HL-60 (cell line): ENCODE results near the gene LARP4B.

ENCODE experiments used
- GABPA ChIP-seq: IDR thresholded peaks from 2 replicates; pipeline ENCODE4 v1.6.1; 2012; ENCODE audit warnings: low read depth
- POLR2AphosphoS5 ChIP-seq: IDR thresholded peaks from 2 replicates; pipeline ENCODE4 v1.6.1; 2012; ENCODE audit warnings: low read depth
- TF ChIP-seq, protein P1 (sequence below): IDR thresholded peaks from one replicate; pipeline ENCODE4 v1.5.1; 2011; ENCODE audit warnings: low read length, control low read depth, inconsistent platforms; ENCODE audit not compliant: insufficient read depth
- TF ChIP-seq, protein P2 (sequence below): IDR thresholded peaks from 2 replicates; pipeline ENCODE4 v1.6.1; 2012; ENCODE audit warnings: low read depth; ENCODE audit not compliant: insufficient replicate concordance

DNA sequence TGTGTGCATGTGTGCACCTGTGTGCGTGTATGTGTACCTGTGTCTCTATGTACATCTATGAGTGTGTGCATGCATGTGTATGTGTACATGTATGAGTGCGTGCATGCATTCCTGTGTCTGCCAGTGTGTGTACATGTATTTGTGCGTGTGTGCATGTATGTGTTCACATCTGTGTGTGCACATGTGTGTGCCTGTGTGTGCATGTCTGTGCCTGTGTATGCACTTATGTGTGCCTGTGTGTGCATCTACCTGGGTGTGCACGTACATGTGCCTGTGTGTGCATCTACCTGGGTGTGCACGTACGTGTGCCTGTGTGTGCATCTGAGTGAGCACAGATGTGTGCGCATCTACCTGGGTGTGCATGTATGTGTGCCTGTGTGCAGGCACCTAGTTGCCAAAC, 139.9 kb downstream of the LARP4B start:
- TF ChIP-seq, protein P1, sequence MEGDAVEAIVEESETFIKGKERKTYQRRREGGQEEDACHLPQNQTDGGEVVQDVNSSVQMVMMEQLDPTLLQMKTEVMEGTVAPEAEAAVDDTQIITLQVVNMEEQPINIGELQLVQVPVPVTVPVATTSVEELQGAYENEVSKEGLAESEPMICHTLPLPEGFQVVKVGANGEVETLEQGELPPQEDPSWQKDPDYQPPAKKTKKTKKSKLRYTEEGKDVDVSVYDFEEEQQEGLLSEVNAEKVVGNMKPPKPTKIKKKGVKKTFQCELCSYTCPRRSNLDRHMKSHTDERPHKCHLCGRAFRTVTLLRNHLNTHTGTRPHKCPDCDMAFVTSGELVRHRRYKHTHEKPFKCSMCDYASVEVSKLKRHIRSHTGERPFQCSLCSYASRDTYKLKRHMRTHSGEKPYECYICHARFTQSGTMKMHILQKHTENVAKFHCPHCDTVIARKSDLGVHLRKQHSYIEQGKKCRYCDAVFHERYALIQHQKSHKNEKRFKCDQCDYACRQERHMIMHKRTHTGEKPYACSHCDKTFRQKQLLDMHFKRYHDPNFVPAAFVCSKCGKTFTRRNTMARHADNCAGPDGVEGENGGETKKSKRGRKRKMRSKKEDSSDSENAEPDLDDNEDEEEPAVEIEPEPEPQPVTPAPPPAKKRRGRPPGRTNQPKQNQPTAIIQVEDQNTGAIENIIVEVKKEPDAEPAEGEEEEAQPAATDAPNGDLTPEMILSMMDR: no peak
- no peak for TF ChIP-seq POLR2AphosphoS5
- TF ChIP-seq, protein P2, sequence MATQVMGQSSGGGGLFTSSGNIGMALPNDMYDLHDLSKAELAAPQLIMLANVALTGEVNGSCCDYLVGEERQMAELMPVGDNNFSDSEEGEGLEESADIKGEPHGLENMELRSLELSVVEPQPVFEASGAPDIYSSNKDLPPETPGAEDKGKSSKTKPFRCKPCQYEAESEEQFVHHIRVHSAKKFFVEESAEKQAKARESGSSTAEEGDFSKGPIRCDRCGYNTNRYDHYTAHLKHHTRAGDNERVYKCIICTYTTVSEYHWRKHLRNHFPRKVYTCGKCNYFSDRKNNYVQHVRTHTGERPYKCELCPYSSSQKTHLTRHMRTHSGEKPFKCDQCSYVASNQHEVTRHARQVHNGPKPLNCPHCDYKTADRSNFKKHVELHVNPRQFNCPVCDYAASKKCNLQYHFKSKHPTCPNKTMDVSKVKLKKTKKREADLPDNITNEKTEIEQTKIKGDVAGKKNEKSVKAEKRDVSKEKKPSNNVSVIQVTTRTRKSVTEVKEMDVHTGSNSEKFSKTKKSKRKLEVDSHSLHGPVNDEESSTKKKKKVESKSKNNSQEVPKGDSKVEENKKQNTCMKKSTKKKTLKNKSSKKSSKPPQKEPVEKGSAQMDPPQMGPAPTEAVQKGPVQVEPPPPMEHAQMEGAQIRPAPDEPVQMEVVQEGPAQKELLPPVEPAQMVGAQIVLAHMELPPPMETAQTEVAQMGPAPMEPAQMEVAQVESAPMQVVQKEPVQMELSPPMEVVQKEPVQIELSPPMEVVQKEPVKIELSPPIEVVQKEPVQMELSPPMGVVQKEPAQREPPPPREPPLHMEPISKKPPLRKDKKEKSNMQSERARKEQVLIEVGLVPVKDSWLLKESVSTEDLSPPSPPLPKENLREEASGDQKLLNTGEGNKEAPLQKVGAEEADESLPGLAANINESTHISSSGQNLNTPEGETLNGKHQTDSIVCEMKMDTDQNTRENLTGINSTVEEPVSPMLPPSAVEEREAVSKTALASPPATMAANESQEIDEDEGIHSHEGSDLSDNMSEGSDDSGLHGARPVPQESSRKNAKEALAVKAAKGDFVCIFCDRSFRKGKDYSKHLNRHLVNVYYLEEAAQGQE: no peak
- TF ChIP-seq GABPA: no peak
